Mesothelial cell of epicardium (in vitro differentiated cells): ENCODE measurements around the gene DNAJA3. TPM values are rescaled to one million over a fixed set of nuclear protein-coding genes. Genes with fewer than 3 reads are reported as not detected.
A peak's percentile ranks its signal among the peaks of the same experiment; 100 is the strongest.

Source experiments
- DNase-seq, 2 experiments: peaks; one replicate each; pipeline ENCODE4 v3.0.0; 2021; ENCODE audit warnings: low spot score in 2 of 2; ENCODE audit not compliant: unreplicated experiment in 2 of 2
- H3K27ac Mint-ChIP-seq: 2 replicates; pipeline ENCODE4 v1.8.0; 2021; ENCODE audit warnings: mixed read lengths
- H3K27me3 Mint-ChIP-seq: 2 replicates; pipeline ENCODE4 v1.8.0; 2021; ENCODE audit warnings: low read depth, mixed read lengths
- H3K36me3 Mint-ChIP-seq: 2 replicates; pipeline ENCODE4 v1.8.0; 2021; ENCODE audit warnings: mixed read lengths
- H3K4me1 Mint-ChIP-seq: 2 replicates; pipeline ENCODE4 v1.8.0; 2021; ENCODE audit warnings: mixed read lengths
- H3K4me3 Mint-ChIP-seq: 2 replicates; pipeline ENCODE4 v1.8.0; 2021; ENCODE audit warnings: mild to moderate bottlenecking, moderate library complexity, mixed read lengths
- H3K9me3 Mint-ChIP-seq: 2 replicates; pipeline ENCODE4 v1.8.0; 2021; ENCODE audit warnings: mixed read lengths
- total RNA-seq: library from RNA; stranded (reverse); gene quantifications from 3 replicates; pipeline ENCODE4 v1.2.1, GENCODE V29; 2021
- TF ChIP-seq, protein P1 (sequence below): fragments of 200-600 bp; sonication (generic); IDR thresholded peaks from one replicate; pipeline ENCODE4 v1.5.0; 2021; ENCODE audit warnings: antibody characterized with exemption; ENCODE audit not compliant: unreplicated experiment

DNAJA3 gene
- total RNA-seq, 1 donor from 2014 or later, result 35.3 TPM

DNA sequence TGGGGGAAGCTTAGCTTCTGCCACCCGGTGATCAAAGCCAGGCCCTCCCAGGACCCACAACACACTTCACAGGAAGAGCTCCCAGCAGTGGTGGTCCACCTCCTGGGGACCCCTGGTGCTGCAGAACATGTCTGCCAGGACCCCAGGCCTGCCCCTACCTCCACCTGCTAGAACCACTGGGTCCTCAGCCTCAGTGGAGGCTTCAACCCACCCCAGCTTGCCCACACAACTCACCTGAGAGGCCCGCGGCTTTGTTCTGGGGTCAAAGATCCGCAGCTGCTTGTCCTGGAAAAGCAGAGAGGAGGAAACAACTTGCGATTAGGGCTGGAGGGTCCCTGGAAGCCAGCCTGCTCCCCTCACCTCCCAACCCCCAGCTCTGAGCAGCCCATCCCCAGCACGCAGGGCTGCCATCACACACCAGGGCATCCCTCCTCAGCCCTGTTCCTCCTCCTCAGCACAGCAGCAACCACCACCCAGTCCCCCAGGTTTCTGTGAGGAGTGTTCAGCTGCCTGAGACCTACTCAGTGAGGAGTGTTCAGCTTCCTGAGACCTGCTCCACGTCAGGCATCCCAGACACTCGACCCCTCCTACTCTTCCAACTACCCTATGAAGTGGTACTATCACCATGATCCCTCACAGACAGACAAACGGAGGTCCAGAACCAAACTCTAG, 30.5 kb upstream of the DNAJA3 start:
- DNase-seq, result no peak
- H3K27me3 Mint-ChIP-seq, result no peaks in the 10 kb centered on the region
- peaks cover 29% of the 10 kb centered on the region for H3K4me1 Mint-ChIP-seq
- H3K4me3 Mint-ChIP-seq, result no peak overlapping the region
- H3K36me3 Mint-ChIP-seq, result peaks cover 5% of the 10 kb centered on the region
- H3K27ac Mint-ChIP-seq, result peak overlapping the region; percentile 43
- no peaks in the 10 kb centered on the region for H3K9me3 Mint-ChIP-seq
- TF ChIP-seq, protein P1, sequence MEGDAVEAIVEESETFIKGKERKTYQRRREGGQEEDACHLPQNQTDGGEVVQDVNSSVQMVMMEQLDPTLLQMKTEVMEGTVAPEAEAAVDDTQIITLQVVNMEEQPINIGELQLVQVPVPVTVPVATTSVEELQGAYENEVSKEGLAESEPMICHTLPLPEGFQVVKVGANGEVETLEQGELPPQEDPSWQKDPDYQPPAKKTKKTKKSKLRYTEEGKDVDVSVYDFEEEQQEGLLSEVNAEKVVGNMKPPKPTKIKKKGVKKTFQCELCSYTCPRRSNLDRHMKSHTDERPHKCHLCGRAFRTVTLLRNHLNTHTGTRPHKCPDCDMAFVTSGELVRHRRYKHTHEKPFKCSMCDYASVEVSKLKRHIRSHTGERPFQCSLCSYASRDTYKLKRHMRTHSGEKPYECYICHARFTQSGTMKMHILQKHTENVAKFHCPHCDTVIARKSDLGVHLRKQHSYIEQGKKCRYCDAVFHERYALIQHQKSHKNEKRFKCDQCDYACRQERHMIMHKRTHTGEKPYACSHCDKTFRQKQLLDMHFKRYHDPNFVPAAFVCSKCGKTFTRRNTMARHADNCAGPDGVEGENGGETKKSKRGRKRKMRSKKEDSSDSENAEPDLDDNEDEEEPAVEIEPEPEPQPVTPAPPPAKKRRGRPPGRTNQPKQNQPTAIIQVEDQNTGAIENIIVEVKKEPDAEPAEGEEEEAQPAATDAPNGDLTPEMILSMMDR, result no peak

DNA sequence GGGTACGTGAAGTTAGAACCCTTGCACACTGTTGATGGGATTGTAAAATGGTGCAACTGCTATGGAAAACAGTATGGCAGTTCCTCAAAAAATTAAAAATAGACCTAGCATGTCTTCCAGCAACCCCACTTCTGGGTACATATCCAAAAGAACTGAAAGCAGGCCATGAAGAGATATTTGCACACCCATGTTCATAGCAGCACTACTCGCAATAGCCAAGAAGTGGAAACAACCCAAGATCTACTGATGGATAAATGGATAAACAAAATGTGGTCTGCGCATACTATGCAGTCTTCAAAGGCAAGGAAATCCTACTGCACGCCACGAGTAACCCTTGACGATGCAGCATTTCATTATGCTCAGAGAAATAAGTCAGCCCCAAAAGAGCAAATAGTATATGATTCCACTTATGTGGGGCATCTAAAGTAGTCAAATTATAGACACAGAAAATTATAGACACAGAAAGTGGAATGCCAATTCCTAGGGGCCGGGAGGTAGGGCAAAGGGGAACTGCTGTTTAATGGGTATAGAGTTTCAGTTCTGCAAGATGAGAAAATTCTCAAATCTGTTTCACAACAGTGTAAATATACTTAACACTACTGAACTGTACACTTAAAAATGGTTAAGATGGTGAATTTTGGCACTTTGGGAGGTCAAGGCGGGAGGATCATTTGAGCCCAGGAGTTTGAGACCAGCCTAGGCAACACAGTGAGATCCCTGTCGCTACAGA, 26.5 kb upstream of the DNAJA3 start:
- Mint-ChIP-seq H3K27me3 (no peaks in the 10 kb centered on the region), H3K9me3 (no peaks in the 10 kb centered on the region), H3K4me1 (peaks cover 6% of the 10 kb centered on the region), H3K4me3 (no peak overlapping the region), H3K27ac (no peak overlapping the region), H3K36me3 (peaks cover 8% of the 10 kb centered on the region)
- TF ChIP-seq, protein P1, result no peak
- no peak for DNase-seq

DNA sequence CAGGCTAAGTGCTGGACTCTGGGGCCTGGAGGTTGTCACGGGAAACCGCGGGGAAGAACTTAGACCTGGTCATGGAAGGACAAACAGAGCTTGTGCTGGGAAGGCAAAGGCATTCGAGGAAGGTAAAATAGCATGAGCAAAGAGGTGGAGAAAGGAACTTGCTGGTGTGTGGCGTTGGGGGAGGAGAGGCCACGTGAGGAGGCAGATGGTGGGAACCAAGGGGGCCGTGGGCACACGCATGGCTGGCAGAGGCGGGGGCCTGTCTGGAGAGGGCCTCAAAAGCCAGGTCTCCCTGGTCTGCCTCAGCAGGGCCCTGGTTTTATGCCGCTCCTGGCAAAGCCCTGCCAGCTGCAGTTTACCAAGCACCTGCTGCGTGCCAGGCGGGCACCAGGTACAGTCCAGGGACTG, 24.6 kb upstream of the DNAJA3 start:
- H3K9me3 Mint-ChIP-seq, result no peaks in the 10 kb centered on the region
- no peak overlapping the region for H3K27ac Mint-ChIP-seq
- TF ChIP-seq, protein P1, result no peak
- peaks cover 2% of the 10 kb centered on the region for H3K4me1 Mint-ChIP-seq
- H3K36me3 Mint-ChIP-seq, result peaks cover 5% of the 10 kb centered on the region
- no peaks in the 10 kb centered on the region for H3K27me3 Mint-ChIP-seq
- DNase-seq, result no peak
- H3K4me3 Mint-ChIP-seq, result no peak overlapping the region

- no peak overlapping the region for H3K27ac Mint-ChIP-seq
- no peaks in the 10 kb centered on the region for H3K9me3 Mint-ChIP-seq
- TF ChIP-seq, protein P1, result no peak
- peaks cover 2% of the 10 kb centered on the region for H3K4me1 Mint-ChIP-seq
- H3K4me3 Mint-ChIP-seq, result no peak overlapping the region
- no peak for DNase-seq
- H3K27me3 Mint-ChIP-seq, result no peaks in the 10 kb centered on the region
- H3K36me3 Mint-ChIP-seq, result peaks cover 2% of the 10 kb centered on the region
These were observed 24.2 kb upstream of the DNAJA3 start for GRCh38 chr16:4401510-4401909.

- H3K27ac Mint-ChIP-seq, result no peak overlapping the region
- H3K9me3 Mint-ChIP-seq, result no peaks in the 10 kb centered on the region
- peak overlapping the region; percentile 53 for H3K4me3 Mint-ChIP-seq
- DNase-seq, result peak; percentile 88 to 96
- TF ChIP-seq, protein P1, result peak; percentile 96
- peaks cover 2% of the 10 kb centered on the region for H3K4me1 Mint-ChIP-seq
- no peaks in the 10 kb centered on the region for H3K27me3 Mint-ChIP-seq
- peaks cover 2% of the 10 kb centered on the region for H3K36me3 Mint-ChIP-seq
These were observed 23.1 kb upstream of the DNAJA3 start for GRCh38 chr16:4402439-4403132.
